ENCODE results near the gene FBN1. TPM values are rescaled to one million over a fixed set of nuclear protein-coding genes. Genes with fewer than 3 reads are reported as not detected.

FBN1 gene
- total RNA-seq, 1 donor from 2014 or later = 22.1 TPM

DNA sequence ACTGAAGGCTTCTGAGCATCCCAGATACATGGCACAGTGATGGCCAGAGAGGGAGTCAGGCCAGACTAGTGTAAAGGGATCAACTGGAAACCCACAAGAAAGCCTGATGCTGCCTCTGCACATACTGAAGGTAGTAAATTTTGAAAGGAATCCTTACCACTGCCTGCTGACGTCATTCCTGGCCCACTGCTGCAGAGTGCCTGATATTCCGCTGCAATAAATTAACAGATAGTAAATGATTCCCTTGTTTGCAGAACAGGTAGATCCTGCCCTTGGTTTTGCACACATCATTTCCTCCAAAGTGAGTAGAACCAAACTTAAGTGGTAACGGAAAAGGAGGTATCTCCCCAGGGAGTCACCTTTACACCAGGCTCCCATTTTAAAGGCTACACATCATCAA lies 146.7 kb downstream of the FBN1 start:
- no peaks in the 10 kb centered on the region for H3K9me3 Mint-ChIP-seq
- peaks cover 3% of the 10 kb centered on the region for H3K36me3 Mint-ChIP-seq (ENCODE audit: low read depth)
- no peak overlapping the region for H3K27ac Mint-ChIP-seq (ENCODE audit: unreplicated experiment)
- H3K27me3 Mint-ChIP-seq (ENCODE audit: low read depth) = no peaks in the 10 kb centered on the region
- no peaks in the 10 kb centered on the region for H3K4me1 Mint-ChIP-seq
- TF ChIP-seq, protein P1, sequence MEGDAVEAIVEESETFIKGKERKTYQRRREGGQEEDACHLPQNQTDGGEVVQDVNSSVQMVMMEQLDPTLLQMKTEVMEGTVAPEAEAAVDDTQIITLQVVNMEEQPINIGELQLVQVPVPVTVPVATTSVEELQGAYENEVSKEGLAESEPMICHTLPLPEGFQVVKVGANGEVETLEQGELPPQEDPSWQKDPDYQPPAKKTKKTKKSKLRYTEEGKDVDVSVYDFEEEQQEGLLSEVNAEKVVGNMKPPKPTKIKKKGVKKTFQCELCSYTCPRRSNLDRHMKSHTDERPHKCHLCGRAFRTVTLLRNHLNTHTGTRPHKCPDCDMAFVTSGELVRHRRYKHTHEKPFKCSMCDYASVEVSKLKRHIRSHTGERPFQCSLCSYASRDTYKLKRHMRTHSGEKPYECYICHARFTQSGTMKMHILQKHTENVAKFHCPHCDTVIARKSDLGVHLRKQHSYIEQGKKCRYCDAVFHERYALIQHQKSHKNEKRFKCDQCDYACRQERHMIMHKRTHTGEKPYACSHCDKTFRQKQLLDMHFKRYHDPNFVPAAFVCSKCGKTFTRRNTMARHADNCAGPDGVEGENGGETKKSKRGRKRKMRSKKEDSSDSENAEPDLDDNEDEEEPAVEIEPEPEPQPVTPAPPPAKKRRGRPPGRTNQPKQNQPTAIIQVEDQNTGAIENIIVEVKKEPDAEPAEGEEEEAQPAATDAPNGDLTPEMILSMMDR (conservative IDR thresholded peaks at IDR 0.05) = no peak
- no peak for DNase-seq (ENCODE audit: low read depth, low spot score)
- H3K4me3 Mint-ChIP-seq = no peak overlapping the region

DNA sequence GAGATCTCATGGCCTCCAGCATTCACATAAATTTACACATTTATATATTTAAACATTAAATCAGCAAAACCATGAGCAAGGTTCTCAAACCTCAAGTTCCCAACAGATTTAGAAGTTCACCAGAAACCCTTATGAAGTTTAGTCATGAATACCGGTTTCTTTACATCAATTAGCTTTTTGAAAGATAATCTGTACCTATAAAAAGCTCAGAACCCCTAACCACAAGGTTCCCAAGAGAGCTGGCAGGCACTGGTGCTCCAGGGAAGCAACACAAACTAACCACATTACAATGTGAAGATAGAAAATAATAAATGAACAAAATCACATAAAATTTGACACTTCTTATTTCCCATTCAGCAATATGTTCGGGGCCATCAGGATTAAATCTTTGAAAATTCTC lies 150.9 kb downstream of the FBN1 start:
- Mint-ChIP-seq H3K36me3 (ENCODE audit: low read depth) (peaks cover 2% of the 10 kb centered on the region), H3K4me1 (no peaks in the 10 kb centered on the region), H3K27ac (ENCODE audit: unreplicated experiment) (no peak overlapping the region), H3K9me3 (no peaks in the 10 kb centered on the region), H3K27me3 (ENCODE audit: low read depth) (no peaks in the 10 kb centered on the region), H3K4me3 (no peak overlapping the region)
- TF ChIP-seq, protein P1 (conservative IDR thresholded peaks at IDR 0.05) = no peak
- no peak for DNase-seq (ENCODE audit: low read depth, low spot score)

- Mint-ChIP-seq H3K27ac (ENCODE audit: unreplicated experiment) (peak overlapping the region; percentile 20), H3K4me3 (no peak overlapping the region), H3K9me3 (no peaks in the 10 kb centered on the region), H3K36me3 (ENCODE audit: low read depth) (peaks cover 2% of the 10 kb centered on the region), H3K27me3 (ENCODE audit: low read depth) (no peaks in the 10 kb centered on the region), H3K4me1 (no peaks in the 10 kb centered on the region)
- no peak for DNase-seq (ENCODE audit: low read depth, low spot score)
- TF ChIP-seq, protein P1 (conservative IDR thresholded peaks at IDR 0.05) = no peak
These were observed 151.7 kb downstream of the FBN1 start for GRCh38 chr15:48493763-48494225.

GRCh38 chr15:48493084-48493762 lies 152.3 kb downstream of the FBN1 start:
- Mint-ChIP-seq H3K4me3 (no peak overlapping the region), H3K27me3 (ENCODE audit: low read depth) (no peaks in the 10 kb centered on the region), H3K27ac (ENCODE audit: unreplicated experiment) (no peak overlapping the region), H3K4me1 (no peaks in the 10 kb centered on the region), H3K36me3 (ENCODE audit: low read depth) (peaks cover 5% of the 10 kb centered on the region), H3K9me3 (no peaks in the 10 kb centered on the region)
- TF ChIP-seq, protein P1 (conservative IDR thresholded peaks at IDR 0.05) = no peak
- no peak for DNase-seq (ENCODE audit: low read depth, low spot score)

DNA sequence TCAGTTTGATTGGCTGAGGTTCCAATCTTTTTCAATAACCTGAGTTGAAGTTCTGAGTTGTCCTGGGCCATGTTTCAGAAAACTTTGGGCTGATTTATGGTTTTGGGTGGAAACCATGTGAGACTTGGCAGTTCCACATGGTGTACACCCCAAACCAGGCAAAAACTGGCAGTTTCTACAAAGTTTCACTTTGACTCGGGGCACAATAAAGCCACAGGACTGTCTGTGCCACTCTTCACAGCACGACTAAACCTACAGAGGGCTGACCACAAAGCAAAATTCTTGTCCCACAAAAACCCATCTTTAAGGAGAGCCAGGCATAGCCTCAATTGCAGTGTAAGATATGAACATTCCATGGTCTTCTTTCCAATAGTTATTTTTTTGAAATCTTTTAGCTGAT lies 159.3 kb downstream of the FBN1 start:
- H3K9me3 Mint-ChIP-seq = no peaks in the 10 kb centered on the region
- H3K27me3 Mint-ChIP-seq (ENCODE audit: low read depth) = no peaks in the 10 kb centered on the region
- no peaks in the 10 kb centered on the region for H3K4me1 Mint-ChIP-seq
- H3K27ac Mint-ChIP-seq (ENCODE audit: unreplicated experiment) = no peak overlapping the region
- H3K36me3 Mint-ChIP-seq (ENCODE audit: low read depth) = peaks cover 25% of the 10 kb centered on the region
- H3K4me3 Mint-ChIP-seq = no peak overlapping the region
- no peak for DNase-seq (ENCODE audit: low read depth, low spot score)
- TF ChIP-seq, protein P1 (conservative IDR thresholded peaks at IDR 0.05) = no peak
